Left forelimb (tissue), 1 donor: ENCODE measurements around the gene HMCN2.
A peak's percentile ranks its signal among the peaks of the same experiment; 100 is the strongest.
"Not testable (repeated sequence)": the region's sequence is repeated elsewhere in the genome, so short reads cannot be mapped to it uniquely, and the experiment has no call there.

Experiments
- DNase-seq: peaks from one replicate; pipeline ENCODE4 v3.0.0-alpha.2; 2018; ENCODE audit warnings: low spot score

The HMCN2 gene

DNA sequence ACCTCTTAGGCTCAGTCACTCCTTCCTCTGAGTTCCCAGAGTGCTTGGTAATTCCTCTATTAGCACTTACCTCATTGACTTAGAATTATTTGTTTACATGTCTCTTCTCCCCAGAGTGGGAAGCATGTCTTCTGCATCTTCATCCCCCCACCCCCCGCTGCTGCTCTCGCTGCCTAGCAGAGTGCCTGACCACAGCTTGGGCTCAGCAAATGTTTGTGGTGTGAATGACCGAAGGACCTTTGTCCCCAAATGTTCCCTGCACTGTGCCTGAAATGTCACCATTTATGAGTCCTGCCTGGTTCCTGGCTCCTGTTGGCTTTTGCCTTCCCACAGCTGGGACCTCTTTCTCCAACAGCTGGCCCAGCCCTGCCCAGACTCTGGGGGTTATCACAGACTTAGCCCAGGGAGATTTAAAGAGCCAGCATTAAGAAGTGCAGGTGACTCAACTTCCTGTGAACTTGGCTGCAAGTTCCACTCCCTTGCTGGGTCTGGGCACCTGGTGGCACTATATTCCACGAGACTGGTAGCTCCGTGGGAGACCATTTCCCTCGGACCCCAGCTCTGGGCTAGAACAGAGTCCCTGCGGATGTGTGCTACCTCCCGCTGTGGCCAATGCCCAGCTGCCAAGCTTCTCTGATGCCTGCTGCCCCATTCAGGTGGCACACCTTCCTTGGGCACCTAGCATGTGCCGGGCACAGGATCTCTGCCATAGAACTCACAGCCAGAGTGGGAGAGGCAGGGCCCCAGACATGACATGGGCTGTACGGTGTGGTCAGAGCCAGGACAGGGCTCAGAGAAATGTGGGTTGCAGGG, 1.8 kb upstream of the HMCN2 start:
- peak; percentile 55 for DNase-seq

DNA sequence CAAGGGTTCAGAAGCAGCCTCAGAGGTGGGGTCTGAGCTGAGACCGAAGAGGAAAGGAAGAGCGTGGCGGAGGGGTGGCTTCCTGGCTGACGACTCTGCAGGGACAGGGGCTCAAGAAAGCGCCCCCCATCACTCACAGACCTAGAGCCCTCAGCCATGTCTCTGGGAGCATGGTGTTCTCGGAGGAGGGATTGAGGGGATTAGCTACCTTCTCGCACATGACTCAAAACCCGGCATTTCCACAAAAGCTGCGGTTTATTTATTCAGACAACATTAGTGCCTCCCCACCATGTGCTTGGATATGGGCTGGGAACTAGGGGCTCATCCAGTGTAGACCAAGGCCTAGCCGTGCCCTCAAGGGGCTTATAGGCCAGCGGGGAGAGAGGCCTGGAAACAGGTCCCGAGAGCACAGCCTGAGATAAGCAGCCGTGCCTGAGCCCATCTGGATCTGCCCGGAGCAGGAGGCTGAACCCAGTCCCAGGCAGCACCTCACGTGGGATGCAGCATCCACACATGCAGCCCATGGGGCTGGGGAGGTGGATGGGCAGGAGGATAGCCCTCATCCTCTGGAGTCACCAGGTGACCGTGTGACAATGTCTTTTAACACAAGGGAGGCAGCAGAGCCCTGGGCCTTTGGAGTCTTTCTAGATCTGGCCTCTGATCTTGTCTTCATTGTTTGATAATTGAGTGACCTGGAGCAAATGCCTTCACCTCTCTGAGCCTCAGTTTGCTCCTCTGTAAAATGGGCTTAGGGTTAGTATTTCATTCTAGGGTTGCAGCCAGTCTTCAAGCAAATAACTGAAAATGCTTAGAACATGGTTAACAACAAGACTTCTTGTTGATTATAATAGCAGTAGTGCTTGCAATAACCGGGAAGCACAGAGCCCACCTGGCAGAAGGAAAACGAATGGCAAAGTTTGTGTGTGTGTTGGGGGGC, 878 bp upstream of the HMCN2 start:
- no peak for DNase-seq

DNA sequence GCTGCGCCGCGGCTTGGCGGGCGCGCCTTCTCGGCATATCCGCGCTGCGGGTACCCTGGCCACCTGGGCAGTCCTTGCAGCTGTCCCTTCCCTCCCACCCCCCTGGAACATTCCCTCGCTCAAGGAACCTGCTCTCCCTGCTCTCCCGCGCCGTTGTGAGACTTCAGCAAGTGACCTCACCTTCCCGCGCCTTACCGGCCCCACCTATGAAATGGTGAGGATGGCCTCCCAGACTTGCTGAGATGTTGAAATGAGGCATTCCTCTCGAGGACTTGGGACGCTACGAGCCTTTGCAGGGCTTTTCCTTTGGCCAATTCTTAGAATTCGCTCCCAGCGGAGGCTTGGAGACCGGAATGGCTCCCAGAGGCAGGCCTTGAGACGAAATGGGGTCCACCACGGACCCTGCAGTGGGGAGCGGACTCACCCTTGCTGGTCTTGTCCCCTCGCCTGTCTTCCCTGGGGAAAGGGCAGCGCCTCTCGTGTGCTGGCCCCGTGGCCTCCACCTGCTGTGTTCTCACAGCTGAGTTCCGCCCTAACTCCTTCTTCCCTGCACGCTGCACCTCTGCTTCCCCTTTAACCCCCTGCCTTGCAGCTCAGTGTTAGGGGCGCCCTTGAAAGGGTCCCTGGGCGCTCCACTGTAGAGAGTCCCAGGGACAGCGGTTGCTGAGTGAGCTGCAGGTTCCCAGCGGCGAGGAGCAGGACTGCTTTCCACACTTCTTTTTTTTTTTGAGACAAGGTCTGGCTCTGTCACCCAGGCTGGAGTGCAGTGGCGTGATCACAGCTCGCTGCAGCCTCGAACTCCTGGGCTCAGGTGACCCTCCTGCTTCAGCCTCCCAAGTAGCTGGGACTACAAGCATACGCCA, 907 bp downstream of the HMCN2 start:
- no peak for DNase-seq

DNA sequence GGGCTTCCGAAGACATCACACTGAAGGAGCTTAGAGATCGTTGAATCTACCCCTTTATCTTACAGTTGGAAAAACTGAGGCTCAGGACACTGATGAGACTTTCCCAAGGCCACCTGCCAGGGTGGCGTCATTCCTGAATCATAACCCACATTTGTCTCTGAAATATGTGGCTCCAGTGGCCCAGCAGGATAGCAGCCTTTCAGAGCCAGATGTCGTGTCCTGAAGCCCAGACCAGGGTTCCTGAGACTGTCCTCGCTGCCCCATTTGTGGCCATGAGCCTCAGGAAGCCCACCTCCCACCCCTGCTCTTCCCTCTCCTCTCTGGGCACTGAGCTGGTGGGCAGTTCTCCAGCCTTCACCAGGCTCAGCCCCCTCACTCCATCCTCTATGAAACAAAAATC, 2.4 kb downstream of the HMCN2 start:
- DNase-seq: no peak

DNA sequence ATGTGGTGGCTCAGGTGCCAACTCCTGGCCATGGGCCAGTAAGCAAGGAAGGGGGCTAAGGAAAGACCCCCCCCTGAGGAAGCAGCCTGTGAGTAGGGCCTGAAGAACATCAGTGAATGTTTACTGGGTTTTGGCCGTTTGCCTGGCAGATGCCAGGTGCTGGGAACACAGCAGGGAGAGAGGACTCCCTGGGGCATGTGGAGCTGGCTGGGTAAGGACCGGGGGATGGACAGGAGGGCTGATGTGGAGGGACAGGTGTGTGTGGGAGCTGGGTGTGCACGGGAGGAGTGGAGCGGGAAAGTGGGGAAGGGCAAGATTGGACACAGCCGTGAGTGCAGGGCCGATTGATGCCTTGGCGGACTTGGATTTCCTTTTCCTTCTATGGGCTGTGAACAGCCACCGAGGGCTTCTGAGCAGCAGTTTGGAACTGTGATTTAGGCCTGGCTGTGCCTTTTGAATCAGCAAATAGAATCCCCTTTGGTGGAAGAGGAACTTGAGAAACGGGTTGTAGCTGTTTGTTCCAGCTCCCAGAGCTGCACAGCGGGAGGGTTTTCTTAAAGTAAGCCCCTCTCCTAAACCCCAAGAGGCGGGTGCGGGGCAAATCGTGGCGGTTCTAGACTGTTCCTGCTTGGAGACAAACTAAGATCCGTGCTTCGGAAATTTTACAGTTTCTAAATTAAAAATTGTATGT, 3.1 kb downstream of the HMCN2 start:
- no peak for DNase-seq

DNA sequence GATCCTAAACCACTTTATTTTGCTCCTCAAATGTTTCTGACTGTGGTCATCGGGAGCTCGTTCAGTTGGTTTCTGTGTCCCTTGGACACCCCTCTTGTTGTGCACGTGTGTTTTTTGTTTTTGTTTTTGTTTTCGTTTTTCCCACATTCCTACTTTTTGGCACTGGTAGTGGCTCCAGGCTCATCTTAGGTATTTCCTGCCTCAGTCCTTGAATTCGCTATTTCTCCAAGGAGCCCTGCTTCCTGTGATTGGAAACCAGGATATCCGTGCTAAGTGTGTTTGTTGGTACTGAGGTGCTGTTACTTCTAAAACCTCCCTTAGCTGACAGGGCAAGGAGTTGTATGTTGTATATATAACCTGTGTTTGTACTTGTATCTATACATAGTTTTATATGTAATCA, 5.9 kb downstream of the HMCN2 start:
- DNase-seq: no peak

DNA sequence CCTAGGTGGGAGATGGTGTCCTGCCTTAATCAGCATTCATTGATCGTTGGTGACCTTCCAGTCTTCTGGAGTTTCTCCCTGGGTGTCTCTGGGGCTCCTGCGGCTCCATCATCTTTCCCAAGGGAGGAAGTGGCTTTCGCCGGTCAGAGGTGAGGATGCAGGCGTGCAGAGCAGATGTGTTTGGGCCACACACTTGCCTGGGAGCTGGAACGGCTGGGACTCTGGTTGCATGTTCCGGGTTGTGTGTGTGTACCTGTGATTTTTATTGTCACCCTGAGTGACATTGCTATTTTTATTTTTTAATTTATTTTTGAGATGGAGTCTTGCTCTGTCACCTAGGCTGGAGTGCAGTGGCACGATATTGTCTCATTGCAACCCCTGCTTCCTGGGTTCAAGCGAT, 9.6 kb downstream of the HMCN2 start:
- DNase-seq: no peak

DNA sequence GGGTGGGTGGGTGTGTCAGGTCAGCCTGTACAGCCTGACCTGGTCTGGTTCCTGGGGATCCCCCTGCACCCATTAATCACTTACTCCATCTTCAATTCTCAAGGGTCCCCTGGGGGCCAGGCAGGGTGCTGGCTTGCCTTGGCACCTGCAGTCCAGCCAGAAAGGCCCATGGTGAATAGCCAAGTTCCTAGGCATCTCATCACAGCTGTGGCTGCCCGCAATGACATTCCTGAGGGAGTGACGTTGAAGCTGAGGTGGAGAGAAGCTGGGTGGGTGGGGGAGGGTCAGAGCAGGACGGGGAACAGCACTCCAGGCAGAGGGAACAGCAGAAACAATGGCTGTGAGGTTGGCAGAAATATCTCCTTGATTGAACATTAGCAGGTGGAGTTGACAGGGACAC, 10.6 kb downstream of the HMCN2 start:
- DNase-seq: no peak

DNA sequence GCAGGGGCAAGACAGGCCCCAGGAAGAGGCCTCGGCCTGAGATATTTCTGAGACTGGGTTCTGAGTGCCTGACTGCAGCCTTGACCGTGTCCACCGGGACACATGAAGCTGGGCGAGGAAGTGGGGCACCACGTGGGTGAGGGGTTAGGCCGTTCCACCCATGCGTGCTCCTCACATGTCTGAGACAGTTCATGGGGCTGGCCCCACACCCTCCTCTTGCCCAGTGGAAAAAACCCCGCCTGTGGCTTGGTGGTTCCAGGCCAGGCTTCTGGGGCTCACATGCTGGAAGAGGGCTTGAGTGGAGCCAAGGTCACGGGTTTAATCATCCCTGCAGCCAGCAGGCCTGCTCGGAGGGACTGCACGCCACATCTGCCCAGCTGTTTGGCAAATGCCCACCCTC, 11.4 kb downstream of the HMCN2 start:
- no peak for DNase-seq

DNA sequence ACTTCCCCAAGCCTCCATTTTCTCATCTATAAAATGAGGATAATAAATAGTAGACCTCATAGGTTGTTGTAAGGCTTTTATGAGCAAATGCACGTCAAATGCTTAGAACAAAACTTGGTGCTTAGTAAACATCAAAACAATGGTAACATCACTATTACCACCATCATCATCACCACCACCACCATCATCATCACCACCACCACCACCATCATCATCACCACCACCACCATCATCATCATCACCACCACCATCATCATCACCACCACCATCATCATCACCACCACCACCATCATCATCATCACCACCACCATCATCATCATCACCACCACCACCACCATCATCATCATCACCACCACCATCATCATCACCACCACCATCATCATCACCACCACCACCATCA, 12.0 kb downstream of the HMCN2 start:
- not testable (repeated sequence) for DNase-seq

DNA sequence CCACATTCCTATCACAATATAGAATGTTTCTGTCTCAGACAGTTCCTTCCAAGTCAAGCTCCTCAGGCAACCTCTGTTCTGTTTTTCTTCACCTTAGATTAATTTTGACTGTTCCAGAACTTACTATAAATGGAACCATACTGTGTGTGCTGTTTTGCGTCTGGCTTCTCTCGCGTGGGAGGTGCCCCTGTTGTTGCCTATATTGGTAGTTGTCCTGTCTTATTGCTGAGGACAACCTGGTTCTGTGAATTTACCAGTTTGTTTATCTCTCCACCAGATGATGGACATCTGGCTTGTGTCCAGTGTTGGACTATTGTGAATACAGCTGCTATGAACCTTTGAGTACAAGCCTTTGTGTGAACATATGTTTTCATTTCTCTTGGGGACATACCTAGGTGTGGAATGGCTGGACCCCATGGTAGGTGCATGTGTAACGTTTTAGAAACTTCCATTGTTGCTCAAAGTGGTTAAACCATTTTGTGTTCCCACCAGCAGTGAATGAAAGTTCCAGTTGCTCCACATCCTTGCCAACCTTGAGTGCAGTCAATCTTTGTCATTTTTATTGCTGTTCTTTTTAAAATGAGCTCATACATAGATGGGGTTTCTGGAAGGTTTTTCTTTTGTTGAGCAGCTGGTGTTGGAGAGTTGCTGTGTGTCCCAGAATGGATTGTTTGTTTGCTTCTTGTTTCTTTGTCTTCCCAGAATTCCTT, 18.1 kb downstream of the HMCN2 start:
- DNase-seq: no peak

DNA sequence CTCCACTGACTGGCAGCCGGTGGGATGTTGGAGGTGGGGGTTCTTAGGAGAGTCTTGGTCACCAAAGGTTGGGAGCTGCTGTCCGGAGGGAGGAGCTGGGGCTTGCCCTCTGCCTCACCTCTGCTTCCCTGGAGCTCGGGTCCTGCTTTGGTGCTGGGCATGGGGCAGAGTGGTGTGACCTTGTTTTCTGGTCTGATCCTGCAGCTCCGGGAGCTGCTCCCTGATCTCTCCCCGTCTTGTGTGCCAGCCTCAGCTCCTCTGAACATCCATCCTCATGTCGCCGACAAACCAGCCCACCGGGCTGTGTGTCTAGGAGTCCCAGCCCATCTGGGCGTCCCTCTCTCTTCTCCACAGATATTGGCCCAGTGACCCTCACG, 18.7 kb downstream of the HMCN2 start:
- DNase-seq: no peak

DNA sequence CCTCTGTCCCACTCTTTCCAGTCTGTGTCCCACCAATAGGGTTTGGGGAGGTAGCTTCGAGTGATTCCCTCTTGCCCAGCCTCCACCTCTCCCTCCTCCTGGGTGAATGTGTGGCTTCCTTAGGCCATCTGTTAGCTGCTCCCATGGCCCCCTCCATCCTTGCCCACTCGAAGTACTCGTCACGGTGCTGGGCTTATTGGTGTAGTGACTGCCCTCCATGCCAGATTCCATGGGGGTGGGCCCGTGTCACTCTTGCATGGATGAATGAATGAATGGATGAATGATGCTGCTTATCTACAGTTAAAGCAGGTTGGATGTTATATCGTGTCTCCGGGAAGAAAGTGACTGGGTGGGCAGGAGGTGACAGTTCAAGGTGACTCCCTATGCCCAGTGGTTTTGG, 19.1 kb downstream of the HMCN2 start:
- no peak for DNase-seq

DNA sequence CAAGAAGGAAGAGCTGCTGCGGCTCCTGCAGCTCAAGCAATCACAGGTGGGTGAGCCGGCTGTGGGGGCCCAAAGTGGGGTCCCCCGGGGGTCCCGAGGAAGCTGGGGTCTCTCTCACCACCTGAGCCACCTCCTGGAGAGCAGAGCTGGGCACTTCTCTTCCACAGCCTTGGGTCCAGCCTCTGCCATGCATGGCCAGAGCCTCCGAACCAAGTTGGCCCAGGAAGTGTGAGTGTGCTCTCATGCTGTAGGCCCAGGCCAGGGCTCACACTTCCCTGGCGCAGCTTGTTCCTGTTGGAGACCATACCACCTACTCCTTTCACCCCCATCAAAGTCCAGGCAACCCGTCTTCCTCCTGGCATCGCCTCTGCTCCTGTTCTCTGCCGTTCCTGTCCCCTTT, 19.7 kb downstream of the HMCN2 start:
- DNase-seq: no peak

DNA sequence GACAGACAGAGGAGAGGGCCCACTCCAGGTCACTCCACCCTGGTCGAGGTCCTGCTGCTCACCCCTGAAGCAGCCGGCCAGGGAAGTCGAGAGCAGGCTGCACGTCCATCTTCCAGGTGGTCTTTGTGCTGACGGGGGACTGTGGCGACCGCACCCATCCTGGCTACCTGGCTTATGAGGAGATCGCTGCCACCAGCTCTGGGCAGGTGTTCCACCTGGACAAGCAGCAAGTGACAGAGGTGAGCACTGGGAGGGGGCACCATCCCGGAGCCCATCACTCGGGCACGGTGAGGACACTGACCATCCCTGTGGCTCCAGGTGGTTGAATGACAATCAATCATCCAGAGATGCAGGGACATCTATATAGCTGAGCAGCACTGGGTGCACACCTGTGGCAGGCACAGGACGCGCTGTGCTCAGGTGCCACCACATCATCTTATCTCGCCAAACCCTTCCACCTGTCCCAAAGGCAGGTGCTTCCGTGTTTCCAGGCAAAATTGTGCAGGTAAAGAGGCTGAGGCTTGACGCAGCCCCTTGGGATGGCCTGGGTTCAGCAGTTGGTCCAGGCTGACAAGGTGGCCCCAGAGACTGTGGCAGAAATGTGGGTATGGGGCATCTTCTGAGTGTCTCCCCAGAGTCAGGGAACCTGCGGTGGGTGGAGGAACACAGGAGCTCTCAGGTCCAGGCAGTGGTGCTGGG, 20.7 kb downstream of the HMCN2 start:
- DNase-seq: no peak

DNA sequence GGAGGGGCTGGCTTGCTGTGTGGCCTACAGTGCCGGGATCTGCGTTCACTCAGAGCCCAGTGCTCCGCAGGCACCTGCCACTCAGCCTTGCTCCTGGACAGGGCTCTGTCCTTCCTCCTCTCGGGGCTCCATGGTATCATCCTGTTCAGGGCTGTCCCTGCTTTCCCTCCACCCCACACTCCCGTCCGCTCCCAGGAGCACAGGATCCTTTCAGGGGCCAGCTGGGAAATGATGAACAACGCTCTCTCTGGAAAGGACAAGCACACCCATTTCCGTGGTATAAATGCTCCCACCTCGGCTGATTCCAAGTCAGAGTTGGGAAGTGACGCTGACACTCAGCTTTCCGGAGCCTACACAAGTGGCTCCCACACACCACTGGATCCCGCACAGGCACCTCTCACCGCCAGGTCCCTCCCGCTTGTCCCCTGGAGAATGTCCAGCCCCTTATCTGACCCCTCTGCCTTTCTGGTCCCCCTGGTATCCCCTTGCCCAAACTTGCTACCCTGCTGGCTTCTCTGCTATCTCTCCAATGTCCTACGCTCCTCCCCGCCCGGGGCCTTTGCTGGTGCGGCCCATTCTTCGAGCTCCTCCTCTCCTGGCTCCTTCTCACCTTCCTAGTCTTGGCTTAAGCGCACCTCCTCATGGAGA, 21.3 kb downstream of the HMCN2 start:
- DNase-seq: no peak

DNA sequence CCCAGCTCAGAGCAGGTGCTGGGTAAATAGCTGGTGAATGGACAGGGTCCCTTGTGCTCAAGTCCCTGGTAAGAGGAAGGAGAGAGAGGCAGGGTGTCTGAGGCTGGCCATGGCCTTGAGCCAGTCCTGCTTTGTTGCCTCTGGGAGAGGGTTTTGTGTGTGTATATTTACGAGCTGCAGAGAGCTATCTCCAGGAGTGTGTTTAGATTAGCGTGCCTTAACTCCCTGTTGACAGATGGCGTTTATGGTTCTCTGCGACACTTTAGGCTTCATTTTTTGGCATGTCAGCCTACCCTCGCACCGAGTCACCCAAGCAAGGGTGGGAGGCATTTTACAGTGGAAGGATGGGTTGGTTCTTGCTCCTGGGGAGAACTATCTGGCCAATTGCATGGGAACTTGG, 22.2 kb downstream of the HMCN2 start:
- no peak for DNase-seq

DNA sequence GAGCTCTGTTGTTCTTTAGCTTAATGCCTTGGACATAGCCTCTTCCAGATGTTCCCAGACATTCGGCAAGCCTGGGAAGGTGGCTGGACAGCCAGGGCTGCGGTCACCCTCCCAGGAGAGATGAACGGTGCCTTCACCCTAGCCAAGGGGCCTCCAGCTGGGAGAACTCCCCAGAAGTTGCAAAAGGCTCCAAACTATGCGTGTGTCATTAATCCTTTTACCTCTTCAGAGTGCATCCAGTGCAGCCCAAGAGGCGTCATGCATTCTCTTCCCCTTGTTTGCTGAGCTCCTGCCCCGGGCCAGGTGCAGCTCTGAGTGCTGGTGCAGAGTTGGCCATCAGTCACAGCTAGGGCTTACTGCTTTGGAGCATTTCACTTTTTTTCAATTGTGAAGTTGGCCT, 22.8 kb downstream of the HMCN2 start:
- DNase-seq: no peak

DNA sequence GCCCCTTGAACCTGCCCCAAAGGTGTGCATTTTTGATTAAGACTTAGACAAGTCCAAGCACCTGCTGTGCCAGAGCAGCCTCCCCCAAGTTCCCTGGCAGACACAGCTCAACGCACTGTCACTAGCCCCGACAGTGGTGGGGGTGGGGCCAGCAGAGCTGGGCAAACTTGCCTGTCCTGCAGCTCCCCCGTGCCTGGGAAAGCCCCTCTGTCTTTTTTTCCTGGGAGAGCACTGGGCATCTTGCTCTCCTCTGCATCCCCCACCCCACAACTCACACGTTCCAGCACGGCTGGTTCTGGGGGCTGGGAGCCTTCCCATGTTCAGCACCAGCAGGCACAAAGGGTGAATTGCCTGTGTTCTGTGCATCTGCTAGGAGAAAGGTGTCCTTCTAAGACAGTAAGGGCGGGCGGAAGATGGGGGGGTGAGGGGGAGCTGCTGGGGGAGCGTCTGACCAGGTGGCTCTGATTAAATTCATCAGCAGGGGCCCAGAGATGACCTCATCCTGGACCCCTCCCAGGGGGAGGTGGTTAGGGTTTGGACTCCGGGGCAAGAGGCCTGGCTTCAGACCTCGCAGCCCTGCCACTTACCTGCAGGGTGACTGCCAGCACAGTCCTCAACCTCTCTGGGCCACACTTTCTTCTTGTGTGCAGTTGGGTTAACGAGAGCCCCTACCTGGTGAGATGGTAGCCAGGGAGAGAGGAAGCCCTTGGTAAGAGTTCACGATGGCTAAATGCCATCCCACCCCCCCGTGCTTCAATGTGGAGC, 23.5 kb downstream of the HMCN2 start:
- DNase-seq: no peak
